ENCODE results near the gene SNX8.
"Not testable (repeated sequence)": the region's sequence is repeated elsewhere in the genome, so short reads cannot be mapped to it uniquely, and the experiment has no call there.

Gene SNX8

GRCh38 chr7:2350861-2351260 is 36.6 kb upstream of the SNX8 start:
- Histone ChIP-seq H3K27ac (ENCODE audit: low read length) (no peak overlapping the region), H3K4me3 (ENCODE audit: low read depth in 1 of 2, low read length in 2 of 2) (no peak overlapping the region), H3K36me3 (ENCODE audit: insufficient read depth, low read length) (peaks cover 10% of the 10 kb centered on the region; the same call in 1 of the 2 replicates), H4K20me1 (ENCODE audit: insufficient read depth, low read length) (peaks cover 9% of the 10 kb centered on the region), H3K27me3 (ENCODE audit: insufficient read depth, low read length, poor library complexity) (no peaks in the 10 kb centered on the region), H3K79me2 (ENCODE audit: insufficient read depth, low read length) (peaks cover 27% of the 10 kb centered on the region), H3K9ac (ENCODE audit: low read depth, low read length) (no peak overlapping the region), H3K4me1 (ENCODE audit: insufficient read depth, low read length) (peaks cover 23% of the 10 kb centered on the region), H2AFZ (ENCODE audit: low read depth, low read length) (no peak overlapping the region), H3K9me3 (ENCODE audit: insufficient read depth, low read length, severe bottlenecking) (no peaks in the 10 kb centered on the region), H3K4me2 (ENCODE audit: insufficient read depth, low read length) (no peak overlapping the region)
- ATAC-seq (ENCODE audit: insufficient read depth, low read depth) (no peak), DNase-seq (no peak)
- TF ChIP-seq EZH2 (IDR thresholded peaks at IDR 0.05; ENCODE audit: borderline replicate concordance, low read depth, low read length, severe bottlenecking) (no peak), CTCF (IDR thresholded peaks at IDR 0.05; ENCODE audit: borderline replicate concordance, extremely low read depth, low read length, poor library complexity, severe bottlenecking) (no peak)

- Histone ChIP-seq H3K4me2 (ENCODE audit: insufficient read depth, low read length) (no peak overlapping the region), H3K4me3 (ENCODE audit: low read depth in 1 of 2, low read length in 2 of 2) (no peak overlapping the region), H3K9me3 (ENCODE audit: insufficient read depth, low read length, severe bottlenecking) (no peaks in the 10 kb centered on the region), H3K4me1 (ENCODE audit: insufficient read depth, low read length) (peaks cover 19% of the 10 kb centered on the region), H4K20me1 (ENCODE audit: insufficient read depth, low read length) (peaks cover 1% of the 10 kb centered on the region; the same call in 1 of the 2 replicates), H3K36me3 (ENCODE audit: insufficient read depth, low read length) (peaks cover 1% of the 10 kb centered on the region; the same call in 1 of the 2 replicates), H3K27ac (ENCODE audit: low read length) (no peak overlapping the region), H3K79me2 (ENCODE audit: insufficient read depth, low read length) (peaks cover 19% of the 10 kb centered on the region), H3K9ac (ENCODE audit: low read depth, low read length) (no peak overlapping the region), H2AFZ (ENCODE audit: low read depth, low read length) (no peak overlapping the region), H3K27me3 (ENCODE audit: insufficient read depth, low read length, poor library complexity) (no peaks in the 10 kb centered on the region)
- no peak for DNase-seq
- ATAC-seq (ENCODE audit: insufficient read depth, low read depth) = no peak
- no peak for TF ChIP-seq CTCF (IDR thresholded peaks at IDR 0.05; ENCODE audit: borderline replicate concordance, extremely low read depth, low read length, poor library complexity, severe bottlenecking)
- no peak for TF ChIP-seq EZH2 (IDR thresholded peaks at IDR 0.05; ENCODE audit: borderline replicate concordance, low read depth, low read length, severe bottlenecking)
Measured at GRCh38 chr7:2350055-2350454, 35.8 kb upstream of the SNX8 start.

- H3K36me3 ChIP-seq (ENCODE audit: insufficient read depth, low read length); H3K4me1 ChIP-seq (ENCODE audit: insufficient read depth, low read length); H3K9me3 ChIP-seq (ENCODE audit: insufficient read depth, low read length, severe bottlenecking); DNase-seq; H4K20me1 ChIP-seq (ENCODE audit: insufficient read depth, low read length); H3K79me2 ChIP-seq (ENCODE audit: insufficient read depth, low read length); H3K4me3 ChIP-seq (ENCODE audit: low read depth in 1 of 2, low read length in 2 of 2); H3K27me3 ChIP-seq (ENCODE audit: insufficient read depth, low read length, poor library complexity): not testable (repeated sequence)
- H3K27ac ChIP-seq (ENCODE audit: low read length) = peak overlapping the region; percentile 59; the same call in 1 of the 2 replicates
- ATAC-seq (ENCODE audit: insufficient read depth, low read depth) = peak; percentile 49; the same call in 2 of the 3 replicates
- H3K9ac ChIP-seq (ENCODE audit: low read depth, low read length) = peak overlapping the region; percentile 18; the same call in 1 of the 2 replicates
- peak overlapping the region; percentile 62; the same call in 1 of the 2 replicates for H2AFZ ChIP-seq (ENCODE audit: low read depth, low read length)
- H3K4me2 ChIP-seq (ENCODE audit: insufficient read depth, low read length) = peak overlapping the region; percentile 34; the same call in 1 of the 2 replicates
Measured at GRCh38 chr7:2347351-2348063, 33.3 kb upstream of the SNX8 start.

GRCh38 chr7:2336626-2337299 is 22.5 kb upstream of the SNX8 start:
- H3K36me3 ChIP-seq (ENCODE audit: insufficient read depth, low read length) = no peaks in the 10 kb centered on the region
- no peak overlapping the region for H2AFZ ChIP-seq (ENCODE audit: low read depth, low read length)
- H3K4me1 ChIP-seq (ENCODE audit: insufficient read depth, low read length) = no peaks in the 10 kb centered on the region
- TF ChIP-seq CTCF (IDR thresholded peaks at IDR 0.05; ENCODE audit: borderline replicate concordance, extremely low read depth, low read length, poor library complexity, severe bottlenecking) = no peak
- no peak for TF ChIP-seq EZH2 (IDR thresholded peaks at IDR 0.05; ENCODE audit: borderline replicate concordance, low read depth, low read length, severe bottlenecking)
- H4K20me1 ChIP-seq (ENCODE audit: insufficient read depth, low read length) = no peaks in the 10 kb centered on the region
- ATAC-seq (ENCODE audit: insufficient read depth, low read depth) (no peak), DNase-seq (no peak)
- H3K27me3 ChIP-seq (ENCODE audit: insufficient read depth, low read length, poor library complexity) = no peaks in the 10 kb centered on the region
- H3K9ac ChIP-seq (ENCODE audit: low read depth, low read length) = no peak overlapping the region
- no peak overlapping the region for H3K4me3 ChIP-seq (ENCODE audit: low read depth in 1 of 2, low read length in 2 of 2)
- no peak overlapping the region for H3K4me2 ChIP-seq (ENCODE audit: insufficient read depth, low read length)
- H3K79me2 ChIP-seq (ENCODE audit: insufficient read depth, low read length) = no peaks in the 10 kb centered on the region
- no peak overlapping the region for H3K27ac ChIP-seq (ENCODE audit: low read length)
- H3K9me3 ChIP-seq (ENCODE audit: insufficient read depth, low read length, severe bottlenecking) = no peaks in the 10 kb centered on the region

- not testable (repeated sequence) for H4K20me1 ChIP-seq (ENCODE audit: insufficient read depth, low read length); H3K27ac ChIP-seq (ENCODE audit: low read length); H3K4me1 ChIP-seq (ENCODE audit: insufficient read depth, low read length); H3K9me3 ChIP-seq (ENCODE audit: insufficient read depth, low read length, severe bottlenecking); H3K27me3 ChIP-seq (ENCODE audit: insufficient read depth, low read length, poor library complexity); DNase-seq; H3K4me3 ChIP-seq (ENCODE audit: low read depth in 1 of 2, low read length in 2 of 2); H3K4me2 ChIP-seq (ENCODE audit: insufficient read depth, low read length); H3K36me3 ChIP-seq (ENCODE audit: insufficient read depth, low read length); H3K9ac ChIP-seq (ENCODE audit: low read depth, low read length); ATAC-seq (ENCODE audit: insufficient read depth, low read depth); H3K79me2 ChIP-seq (ENCODE audit: insufficient read depth, low read length); H2AFZ ChIP-seq (ENCODE audit: low read depth, low read length)
Measured at GRCh38 chr7:2332606-2333231, 18.5 kb upstream of the SNX8 start.
